Heart right ventricle (tissue), 16 donors: ENCODE data around the gene HOXB6. TPM values are rescaled to one million over a fixed set of nuclear protein-coding genes. Genes with fewer than 3 reads are reported as not detected.
A peak's percentile ranks its signal among the peaks of the same experiment; 100 is the strongest.

Experiments used
- ATAC-seq, 8 donors: fragments of 200-7000 bp; cut with Tn5 transposase; one replicate each; pipeline ENCODE4 v1.9.1; 2020; ENCODE audit warnings: mild to moderate bottlenecking in 8 of 8, moderate library complexity in 8 of 8, moderate number of reproducible peaks in 1 of 8
- DNase-seq, 2 donors: peaks; one replicate each; pipeline ENCODE4 v3.0.0-alpha.2; 2020
- H3K27ac ChIP-seq, 10 donors: fragments of 200-600 bp; sonication (generic) in 2 of 10; one replicate each; pipeline versions ENCODE4 v1.5.0 to v1.8.0; 2020 to 2022; ENCODE audit warnings: mild to moderate bottlenecking in 3 of 10
- H3K27me3 ChIP-seq, 7 donors: fragments of 200-600 bp; one replicate each; pipeline ENCODE4 v1.8.0; 2021 to 2022; ENCODE audit warnings: mild to moderate bottlenecking in 2 of 7
- H3K36me3 ChIP-seq, 9 donors: fragments of 200-600 bp; sonication (generic) in 1 of 9; one replicate each; pipeline versions ENCODE4 v1.5.0 to v1.8.0; 2020 to 2022; ENCODE audit warnings: mild to moderate bottlenecking in 2 of 9
- H3K4me1 ChIP-seq, 9 donors: fragments of 200-600 bp; sonication (generic) in 1 of 9; one replicate each; pipeline versions ENCODE4 v1.5.0 to v1.8.0; 2020 to 2022; ENCODE audit warnings: mild to moderate bottlenecking in 4 of 9
- H3K4me3 ChIP-seq, 10 donors: fragments of 200-600 bp; sonication (generic) in 2 of 10; one replicate each; pipeline versions ENCODE4 v1.5.0 to v1.8.0; 2020 to 2022; ENCODE audit warnings: mild to moderate bottlenecking in 7 of 10, moderate library complexity in 2 of 10
- H3K9me3 ChIP-seq, 11 donors: fragments of 200-600 bp in 10 of 11; sonication (generic) in 2 of 11; one replicate each; pipeline versions ENCODE4 v1.5.0 to v1.8.0; 2013 to 2022; ENCODE audit warnings: mild to moderate bottlenecking in 2 of 11, control low read depth in 1 of 11, moderate library complexity in 1 of 11
- CTCF ChIP-seq, 9 donors: fragments of 200-600 bp; sonication (generic) in 2 of 9; IDR thresholded peaks; one replicate each; pipeline versions ENCODE4 v1.5.0 to v1.8.0; 2021 to 2022; ENCODE audit warnings: antibody characterized with exemption in 9 of 9, mild to moderate bottlenecking in 5 of 9, moderate library complexity in 1 of 9
- WGBS, 2 donors: extraction: QIAGEN DNeasy Blood & Tissue Kit; methylation state at CpG; one replicate each; pipeline ENCODE4 v1.1.7; 2013; ENCODE audit warnings: inconsistent platforms in 1 of 2; 5-methylcytosine and 5-hydroxymethylcytosine counted together
- intact Hi-C, 10 donors: fragments of 100-400 bp; cut with DNase I; formaldehyde crosslinking; loops; one replicate each; pipeline versions ENCODE4 v1.11.1 to v1.14.2; 2022
- polyA plus RNA-seq, 2 donors: library from polyadenylated mRNA; stranded (reverse); fragments of 200-250 nt; gene quantifications; one replicate each; pipeline ENCODE4 v1.2.3, GENCODE V29; 2013
- total RNA-seq, 10 donors: library from RNA; stranded (reverse); fragmentation: NEBNext Ultra II Directional in 3 of 10; extraction: Animal tissue kit (Norgen Biotek cat#: 25700) in 3 of 10; gene quantifications; one replicate each; pipeline versions ENCODE4 v1.2.1 to v1.2.4, GENCODE V29; 2021 to 2023
- donor health status: Arrhythmogenic right ventricular cardiomyopathy.
- donor health status: ischemic (EF 13 %, LVEDD 7.1; RV severe dilation, severe dysfunction).
- donor health status: healthy with polysubstance abuse.
- donor health status: DM: no; HTN: yes; CAD: no.
- donor health status: DM: no; HTN: no; CAD: no.
- donor health status: ischemic (EF 25% LVEDD 6.9; RV normal size, moderate dysfunction).
- donor health status: ischemic (EF 25% LVEDD 5.7; RV mildly dilated, moderate dysfunction).
- donor health status: healthy.
- donor health status: DM: yes; HTN: yes; CAD: no.
- donor health status: Ischemic cardiomyopathy.
- donor health status: ischemic (EF 35%, LVEDD 5.7; RV mildly dilated, moderate dysfunction).
- donor health status: nonischemic (EF 11% LVEDD 7.7; RV severe dilation, severe dysfunction).
- donor health status: DM: yes; HTN: yes; CAD: no.
- donor health status: PGD.
- donor health status: ischemic (EF 29% LVEDD 5.4; RV normal size, mild dysfunction).
- donor health status: nonischemic (EF 23%, LVEDD 6.1; RV moderate dilation, normal function).

HOXB6 gene
- total and polyA plus RNA-seq, 12 donors = 0.14 to 1.2 (median 0.41) TPM; not detected in 2

- ATAC-seq (no peak), DNase-seq (no peak)
- WGBS, 2 donors = 23% methylated on average over 18 of the region's 18 CpGs
- no peaks in the 10 kb centered on the region for H3K36me3 ChIP-seq
- H3K27me3 ChIP-seq = peaks cover 56 to 100% (median 100%) of the 10 kb centered on the region in 7 donors
- no peak overlapping the region for H3K4me3 ChIP-seq
- no peak overlapping the region for H3K27ac ChIP-seq
- peaks cover 0 to 15% (median 3%) of the 10 kb centered on the region in 9 donors for H3K4me1 ChIP-seq
- no peaks in the 10 kb centered on the region for H3K9me3 ChIP-seq
- intact Hi-C loops = no loop called here
- no peak for TF ChIP-seq CTCF (IDR thresholded peaks at IDR 0.05)
Measured at GRCh38 chr17:48637323-48638260, 32.8 kb upstream of the HOXB6 start.

- 3 to 4% methylated on average over 38 to 39 of the region's 39 CpGs for WGBS, 2 donors
- no peak overlapping the region for H3K4me3 ChIP-seq
- H3K27me3 ChIP-seq = peaks cover 50 to 100% (median 100%) of the 10 kb centered on the region in 7 donors
- intact Hi-C loops = no loop called here
- DNase-seq (peak in 1 of 2 donors; percentile 52), ATAC-seq (peak in 7 of 8 donors; percentile 42 to 68 (median 49))
- H3K27ac ChIP-seq = no peak overlapping the region
- TF ChIP-seq CTCF (IDR thresholded peaks at IDR 0.05) = peak in 8 of 9 donors; percentile 15 to 57 (median 44)
- no peaks in the 10 kb centered on the region for H3K36me3 ChIP-seq
- H3K9me3 ChIP-seq = no peaks in the 10 kb centered on the region
- H3K4me1 ChIP-seq = peaks cover 0 to 14% (median 3%) of the 10 kb centered on the region in 9 donors
Measured at GRCh38 chr17:48636177-48637018, 31.6 kb upstream of the HOXB6 start.

GRCh38 chr17:48634493-48635208, 29.9 kb upstream of the HOXB6 start:
- Histone ChIP-seq H3K27ac (no peak overlapping the region), H3K4me3 (no peak overlapping the region), H3K27me3 (peaks cover 61 to 100% (median 100%) of the 10 kb centered on the region in 7 donors), H3K9me3 (no peaks in the 10 kb centered on the region), H3K36me3 (no peaks in the 10 kb centered on the region), H3K4me1 (peaks cover 0 to 14% (median 3%) of the 10 kb centered on the region in 9 donors)
- 21 to 27% methylated on average over 20 of the region's 20 CpGs for whole genome bisulfite sequencing, 2 donors
- DNase-seq = no peak
- intact Hi-C loops = no loop called here
- TF ChIP-seq CTCF (IDR thresholded peaks at IDR 0.05) = no peak
- no peak for ATAC-seq
